A673 (cell line): ENCODE measurements around the gene KRT80.

Experiments
- CTCF ChIP-seq: fragments of 300-800, 200-600 bp; sonication (generic); conservative IDR thresholded peaks from 2 replicates; pipeline ENCODE4 v1.5.1; 2017; ENCODE audit warnings: low read depth, mild to moderate bottlenecking, antibody characterized with exemption, low read length, moderate library complexity, mixed read lengths
- EZH2 ChIP-seq: fragments of 200-600 bp; sonication (generic); IDR thresholded peaks from 2 replicates; pipeline ENCODE4 v1.6.1; 2017; ENCODE audit warnings: borderline replicate concordance, low read depth, mild to moderate bottlenecking, mixed read lengths, antibody characterized with exemption, low read length; ENCODE audit not compliant: poor library complexity, severe bottlenecking

- TF ChIP-seq CTCF (no peak), EZH2 (no peak)
These were observed 24.3 kb upstream of the KRT80 start for GRCh38 chr12:52216100-52216499.
